Stimulated activated CD4-positive, alpha-beta T cell treated with anti-CD3 and anti-CD28 coated beads, Interleukin-1b, Interleukin-23, amount 100 ng/mL, for 4 hours (primary cell): ENCODE measurements around the gene PDGFA.

Experiments used
- DNase-seq, 2 donors: peaks; one replicate each; pipeline ENCODE4 v3.0.0-alpha.2; 2020; ENCODE audit warnings: low read depth in 2 of 2

PDGFA gene

GRCh38 chr7:473870-474604 lies 45.6 kb downstream of the PDGFA start:
- no peak for DNase-seq

GRCh38 chr7:473211-473734 lies 46.4 kb downstream of the PDGFA start:
- no peak for DNase-seq

DNA sequence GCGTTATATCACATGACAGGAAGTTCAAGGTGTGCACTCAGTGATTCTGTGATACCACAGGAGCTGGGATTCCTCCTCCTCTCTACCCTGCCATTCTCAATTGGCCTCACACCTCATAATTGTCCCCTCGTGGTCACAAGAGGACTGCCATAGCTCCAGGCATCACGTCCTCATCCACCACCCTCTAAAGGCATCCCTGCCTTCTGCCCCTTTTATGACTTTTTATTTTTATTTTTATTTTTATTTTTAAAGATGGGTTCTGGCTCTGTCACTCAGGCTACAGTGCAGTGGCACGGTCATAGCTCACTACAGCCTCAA lies 47.0 kb downstream of the PDGFA start:
- no peak for DNase-seq

GRCh38 chr7:471866-472639 lies 47.6 kb downstream of the PDGFA start:
- DNase-seq = no peak

DNA sequence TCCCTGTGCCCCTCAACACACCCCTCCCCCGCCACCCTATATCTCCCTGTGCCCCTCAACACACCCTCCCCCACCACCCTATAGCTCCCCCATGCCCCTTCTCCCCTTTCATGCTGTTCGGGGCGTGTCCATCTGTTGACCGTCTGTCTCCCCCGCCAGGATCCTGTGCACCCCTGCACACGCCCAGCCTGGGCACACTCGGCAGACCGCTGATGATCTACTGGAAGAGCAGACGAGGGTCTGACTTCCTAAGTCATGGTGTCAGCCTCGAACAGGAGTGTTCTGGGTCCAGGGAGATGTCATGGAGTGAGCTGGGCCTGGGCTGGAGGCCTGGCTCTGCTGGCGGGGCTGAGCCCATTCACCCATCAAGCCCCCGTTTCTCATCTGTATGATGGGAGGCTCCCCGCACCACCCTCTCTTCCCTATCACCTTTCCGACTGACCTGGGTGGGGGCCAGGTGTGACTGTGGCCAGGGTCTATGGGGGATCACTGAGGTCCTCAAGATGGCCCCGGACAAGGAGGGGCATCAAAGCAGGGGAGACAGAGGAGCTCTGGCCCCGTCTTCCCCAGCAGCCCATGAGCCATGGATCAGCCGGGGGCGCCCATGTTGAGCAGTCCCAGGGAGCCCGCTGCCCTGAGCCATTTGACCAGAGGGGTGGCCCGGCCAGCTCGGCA lies 48.3 kb downstream of the PDGFA start:
- no peak for DNase-seq

DNA sequence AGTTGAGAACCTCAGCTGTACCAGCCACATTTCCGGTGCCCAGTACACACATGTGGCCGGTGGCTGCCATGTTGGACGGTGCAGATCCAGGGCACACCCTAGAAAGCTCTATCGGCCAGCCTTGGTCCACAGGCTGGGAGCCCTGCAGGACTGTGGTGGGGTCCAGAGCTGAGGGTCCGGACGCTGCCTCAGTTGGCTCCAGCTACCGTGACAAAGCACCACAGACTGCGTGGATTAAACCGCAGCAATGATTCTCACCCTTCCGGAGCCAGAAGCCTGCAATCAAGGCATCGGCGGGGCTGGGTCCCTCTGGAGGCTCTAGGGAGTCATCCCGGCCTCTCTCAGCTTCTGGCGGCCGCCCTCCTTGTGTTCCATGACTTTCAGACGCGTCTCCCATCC lies 50.1 kb downstream of the PDGFA start:
- DNase-seq = no peak

GRCh38 chr7:468681-469562 lies 50.7 kb downstream of the PDGFA start:
- DNase-seq = no peak

DNA sequence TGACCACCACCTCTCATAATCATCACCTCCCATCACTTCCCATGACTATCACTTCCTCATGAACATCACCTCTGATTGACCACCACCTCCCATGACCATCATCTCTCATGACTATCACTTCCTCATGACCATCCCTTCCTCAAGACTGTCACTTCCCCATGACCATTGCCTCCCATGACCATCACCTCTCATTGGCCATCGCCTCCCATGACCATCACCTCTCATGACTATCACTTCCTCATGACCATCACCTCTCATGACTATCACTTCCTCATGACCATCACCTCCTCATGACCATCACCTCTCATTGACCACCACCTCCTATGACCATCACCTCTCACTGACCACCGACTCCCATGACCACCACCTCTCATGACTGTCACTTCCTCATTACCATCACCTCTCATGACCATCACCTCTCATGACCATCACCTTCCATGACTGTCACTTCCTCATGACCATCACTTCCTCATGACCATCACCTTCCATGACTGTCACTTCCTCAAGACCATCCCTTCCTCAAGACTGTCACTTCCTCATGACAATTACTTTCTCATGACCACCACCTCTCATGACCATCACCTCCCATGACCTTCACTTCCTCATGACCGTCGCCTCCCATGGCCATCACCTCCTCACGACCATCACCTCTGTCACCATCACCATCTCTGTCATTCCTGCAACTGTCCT lies 51.6 kb downstream of the PDGFA start:
- no peak for DNase-seq

DNA sequence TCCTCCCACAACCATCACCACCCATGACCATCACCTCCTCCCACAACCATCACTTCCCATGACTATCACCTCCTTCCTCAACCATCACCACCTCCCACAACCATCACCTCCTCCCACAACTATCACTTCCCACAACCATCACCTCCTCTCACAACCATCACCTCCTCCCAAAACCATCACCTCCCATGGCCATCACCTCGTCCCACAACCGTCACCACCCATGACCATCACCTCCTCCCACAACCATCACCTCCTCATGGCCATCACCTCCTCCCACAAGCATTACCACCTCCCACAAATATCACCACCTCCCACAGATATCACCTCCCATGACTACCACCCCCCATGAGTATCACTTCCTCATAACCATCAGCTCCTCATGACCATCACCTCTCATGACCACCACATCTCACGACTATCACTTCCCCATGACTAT lies 52.2 kb downstream of the PDGFA start:
- no peak for DNase-seq

GRCh38 chr7:466465-467191 lies 53.0 kb downstream of the PDGFA start:
- DNase-seq = no peak

DNA sequence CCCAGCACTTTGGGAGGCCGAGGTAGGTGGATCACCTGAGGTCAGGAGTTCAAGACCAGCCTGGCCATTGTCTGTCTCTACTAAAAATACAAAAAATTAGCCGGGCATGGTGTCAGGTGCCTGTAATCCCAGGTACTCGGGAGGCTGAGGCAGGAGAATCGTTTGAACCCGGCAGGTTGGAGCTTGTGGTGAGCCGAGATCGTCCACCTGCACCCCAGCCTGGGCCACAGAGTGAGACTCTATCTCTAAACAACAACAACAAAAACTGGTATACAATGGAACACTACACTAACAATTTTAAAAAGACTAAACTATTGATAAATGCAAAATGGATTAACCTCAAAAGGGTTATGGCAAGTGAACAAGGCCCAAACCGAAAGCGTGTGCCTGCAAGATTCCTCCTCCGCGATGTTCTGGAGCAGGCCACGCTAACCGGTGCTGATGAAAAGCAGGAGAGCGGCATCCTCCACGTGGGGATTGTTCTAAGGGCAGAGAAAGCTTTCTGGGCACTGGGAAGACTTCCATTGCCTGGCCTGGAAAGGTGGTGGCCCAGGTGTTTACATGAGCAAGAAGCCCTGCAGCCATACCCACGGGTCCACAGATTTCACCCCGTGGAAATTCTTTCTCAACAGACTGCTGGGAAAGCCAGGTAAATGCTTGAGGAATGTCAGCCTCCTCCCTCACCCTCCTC lies 53.8 kb downstream of the PDGFA start:
- DNase-seq = no peak

GRCh38 chr7:464454-465401 lies 54.9 kb downstream of the PDGFA start:
- DNase-seq = no peak

DNA sequence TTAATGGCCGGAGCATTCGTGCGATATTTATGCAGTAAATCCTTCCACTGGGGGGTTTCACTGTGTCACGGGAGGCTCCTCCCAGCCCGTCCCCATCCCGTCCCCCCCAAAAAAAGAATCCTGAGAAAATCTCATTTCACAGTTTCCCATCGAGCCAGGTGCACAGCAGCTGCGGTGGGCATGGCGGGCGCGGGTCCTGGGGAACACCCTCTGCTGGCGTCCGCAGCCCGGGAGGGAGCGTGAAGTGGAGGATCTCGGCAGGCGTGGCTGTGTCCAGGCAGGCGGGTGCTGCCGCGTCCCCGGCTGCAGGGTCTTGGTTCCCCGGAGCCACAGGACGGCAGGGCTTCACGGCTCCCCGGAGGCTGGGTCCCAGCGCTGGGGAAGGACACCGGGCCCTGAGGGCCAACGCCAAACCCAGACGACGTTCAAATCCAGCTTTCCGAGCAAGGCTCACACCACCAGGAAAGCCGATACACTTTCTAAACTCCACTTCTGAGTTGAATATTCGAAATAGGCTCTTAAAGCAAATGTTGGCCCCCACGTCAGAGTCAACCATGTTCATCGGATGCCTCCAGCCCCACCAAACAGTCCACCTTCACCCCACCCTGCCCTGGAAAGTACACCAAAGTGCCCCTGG lies 55.7 kb downstream of the PDGFA start:
- no peak for DNase-seq

GRCh38 chr7:463362-463781 lies 56.3 kb downstream of the PDGFA start:
- no peak for DNase-seq

- no peak for DNase-seq
These were observed 57.2 kb downstream of the PDGFA start for GRCh38 chr7:462173-463103.

- DNase-seq = no peak
These were observed 58.0 kb downstream of the PDGFA start for GRCh38 chr7:461453-462172.
